ENCODE measurements around the gene KICS2.
A peak's percentile ranks its signal among the peaks of the same experiment; 100 is the strongest.

KICS2 gene

GRCh38 chr12:64236549-64236948, 14.5 kb upstream of the KICS2 start:
- TF ChIP-seq, protein P1, sequence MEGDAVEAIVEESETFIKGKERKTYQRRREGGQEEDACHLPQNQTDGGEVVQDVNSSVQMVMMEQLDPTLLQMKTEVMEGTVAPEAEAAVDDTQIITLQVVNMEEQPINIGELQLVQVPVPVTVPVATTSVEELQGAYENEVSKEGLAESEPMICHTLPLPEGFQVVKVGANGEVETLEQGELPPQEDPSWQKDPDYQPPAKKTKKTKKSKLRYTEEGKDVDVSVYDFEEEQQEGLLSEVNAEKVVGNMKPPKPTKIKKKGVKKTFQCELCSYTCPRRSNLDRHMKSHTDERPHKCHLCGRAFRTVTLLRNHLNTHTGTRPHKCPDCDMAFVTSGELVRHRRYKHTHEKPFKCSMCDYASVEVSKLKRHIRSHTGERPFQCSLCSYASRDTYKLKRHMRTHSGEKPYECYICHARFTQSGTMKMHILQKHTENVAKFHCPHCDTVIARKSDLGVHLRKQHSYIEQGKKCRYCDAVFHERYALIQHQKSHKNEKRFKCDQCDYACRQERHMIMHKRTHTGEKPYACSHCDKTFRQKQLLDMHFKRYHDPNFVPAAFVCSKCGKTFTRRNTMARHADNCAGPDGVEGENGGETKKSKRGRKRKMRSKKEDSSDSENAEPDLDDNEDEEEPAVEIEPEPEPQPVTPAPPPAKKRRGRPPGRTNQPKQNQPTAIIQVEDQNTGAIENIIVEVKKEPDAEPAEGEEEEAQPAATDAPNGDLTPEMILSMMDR (IDR thresholded peaks at IDR 0.05; ENCODE audit: low read depth, low read length, missing control alignments): no peak
- DNase-seq (ENCODE audit: extremely low read depth, low read depth): no peak
- no peak overlapping the region for H3K4me3 ChIP-seq (replicated peaks; ENCODE audit: low read depth, low read length)

DNA sequence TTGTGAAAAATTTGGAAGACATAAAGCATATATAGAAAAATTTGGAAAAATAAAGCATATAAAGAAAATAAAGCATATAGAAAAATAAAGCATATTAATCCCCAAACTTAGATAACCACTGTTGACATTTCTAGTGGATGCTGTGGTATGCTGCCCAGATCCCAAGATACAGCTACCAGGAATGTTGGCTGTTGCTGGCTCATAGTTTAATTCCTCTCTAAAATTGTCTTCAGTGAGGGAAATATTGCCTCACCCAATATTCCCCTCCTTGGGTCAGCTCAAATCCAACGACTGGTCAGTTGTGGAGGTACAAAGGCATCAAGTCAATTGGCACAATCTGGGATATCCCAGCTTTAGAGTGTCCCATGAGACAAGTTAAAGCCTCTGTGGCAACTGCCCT, 10.1 kb upstream of the KICS2 start:
- no peak overlapping the region for H3K4me3 ChIP-seq (replicated peaks; ENCODE audit: low read depth, low read length)
- TF ChIP-seq, protein P1 (IDR thresholded peaks at IDR 0.05; ENCODE audit: low read depth, low read length, missing control alignments): no peak
- DNase-seq (ENCODE audit: extremely low read depth, low read depth): no peak

- DNase-seq (ENCODE audit: extremely low read depth, low read depth): no peak
- H3K4me3 ChIP-seq (replicated peaks; ENCODE audit: low read depth, low read length): no peak overlapping the region
- TF ChIP-seq, protein P1 (IDR thresholded peaks at IDR 0.05; ENCODE audit: low read depth, low read length, missing control alignments): no peak
Measured at GRCh38 chr12:64229796-64230195, 7.7 kb upstream of the KICS2 start.

GRCh38 chr12:64229240-64229639, 7.1 kb upstream of the KICS2 start:
- TF ChIP-seq, protein P1 (IDR thresholded peaks at IDR 0.05; ENCODE audit: low read depth, low read length, missing control alignments): no peak
- no peak overlapping the region for H3K4me3 ChIP-seq (replicated peaks; ENCODE audit: low read depth, low read length)
- DNase-seq (ENCODE audit: extremely low read depth, low read depth): no peak

DNA sequence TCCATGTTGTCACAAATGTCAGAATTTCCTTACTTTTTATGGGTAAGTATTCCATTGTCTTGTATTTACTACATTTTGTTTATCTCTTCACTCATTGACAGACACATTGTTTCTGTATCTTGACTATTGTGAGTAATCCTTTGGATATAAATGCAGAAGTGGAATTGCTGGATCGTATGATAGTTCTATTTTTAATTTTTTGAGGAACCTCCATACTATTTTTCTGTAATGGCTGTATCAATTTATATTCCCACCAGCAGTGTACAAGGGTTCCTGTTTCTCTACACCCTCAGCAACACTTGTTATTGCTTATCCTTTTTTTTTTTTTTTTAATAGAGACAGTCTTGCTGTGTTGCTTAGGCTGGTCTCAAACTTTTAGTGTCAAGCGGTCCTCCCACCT, 3.5 kb upstream of the KICS2 start:
- no peak overlapping the region for H3K4me3 ChIP-seq (replicated peaks; ENCODE audit: low read depth, low read length)
- TF ChIP-seq, protein P1 (IDR thresholded peaks at IDR 0.05; ENCODE audit: low read depth, low read length, missing control alignments): no peak
- no peak for DNase-seq (ENCODE audit: extremely low read depth, low read depth)

- peak overlapping the region; percentile 67 for H3K4me3 ChIP-seq (replicated peaks; ENCODE audit: low read depth, low read length)
- TF ChIP-seq, protein P1 (IDR thresholded peaks at IDR 0.05; ENCODE audit: low read depth, low read length, missing control alignments): no peak
- peak; percentile 64 for DNase-seq (ENCODE audit: extremely low read depth, low read depth)
Measured at GRCh38 chr12:64221651-64222008, 466 bp downstream of the KICS2 start.

DNA sequence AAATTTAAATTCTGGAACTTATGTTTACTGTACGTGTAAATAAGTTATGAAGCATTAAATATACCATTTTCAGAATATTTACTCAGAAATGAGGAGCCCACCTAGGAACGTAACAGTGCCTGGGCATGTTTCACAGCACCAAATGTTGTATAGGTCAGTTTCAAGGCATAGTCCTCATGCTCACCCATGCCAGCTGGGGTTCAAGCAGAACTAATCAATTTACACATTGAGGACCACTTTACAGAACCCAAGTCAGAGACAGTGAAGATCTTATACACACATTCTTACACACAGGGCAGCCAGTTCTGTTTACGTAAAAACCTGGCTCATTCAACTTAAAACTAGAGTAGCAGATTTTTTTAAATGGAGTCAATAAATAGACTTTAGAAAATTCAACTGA, 2.0 kb downstream of the KICS2 start:
- TF ChIP-seq, protein P1 (IDR thresholded peaks at IDR 0.05; ENCODE audit: low read depth, low read length, missing control alignments): no peak
- H3K4me3 ChIP-seq (replicated peaks; ENCODE audit: low read depth, low read length): no peak overlapping the region
- no peak for DNase-seq (ENCODE audit: extremely low read depth, low read depth)

Measured in HFF-Myc (cell line).